Liver (tissue), 9 donors: ENCODE data around the gene EARS2. TPM values are rescaled to one million over a fixed set of nuclear protein-coding genes. Genes with fewer than 3 reads are reported as not detected.

Experiments used
- DNase-seq: peaks from one replicate; pipeline ENCODE4 v3.0.0-alpha.2; 2017; ENCODE audit warnings: low spot score
- H3K27ac ChIP-seq, 2 donors: one replicate each; pipeline ENCODE4 v1.7.0; 2013; ENCODE audit warnings: inconsistent platforms in 2 of 2, low read length in 2 of 2, control low read depth in 1 of 2, low read depth in 1 of 2, mild to moderate bottlenecking in 1 of 2
- H3K27me3 ChIP-seq, 4 donors: one replicate each; pipeline versions ENCODE4 v1.6.1 to v1.7.0; 2013; ENCODE audit warnings: low read length in 3 of 4, inconsistent platforms in 1 of 4, mild to moderate bottlenecking in 1 of 4, moderate library complexity in 1 of 4; ENCODE audit not compliant: control insufficient read depth in 4 of 4, insufficient read depth in 4 of 4
- H3K36me3 ChIP-seq, 4 donors: one replicate each; pipeline versions ENCODE4 v1.6.1 to v1.7.0; 2013; ENCODE audit warnings: low read length in 3 of 4, mild to moderate bottlenecking in 3 of 4, low read depth in 1 of 4, moderate library complexity in 1 of 4; ENCODE audit not compliant: control insufficient read depth in 4 of 4, insufficient read depth in 3 of 4
- H3K4me1 ChIP-seq, 4 donors: one replicate each; pipeline versions ENCODE4 v1.6.1 to v1.7.0; 2013; ENCODE audit warnings: low read length in 3 of 4, mild to moderate bottlenecking in 3 of 4, moderate library complexity in 1 of 4; ENCODE audit not compliant: control insufficient read depth in 4 of 4, insufficient read depth in 4 of 4
- H3K4me3 ChIP-seq, 3 donors: one replicate each; pipeline versions ENCODE4 v1.6.1 to v1.7.0; 2013; ENCODE audit warnings: low read length in 3 of 3, control low read depth in 1 of 3, low read depth in 1 of 3, mild to moderate bottlenecking in 1 of 3
- H3K9ac ChIP-seq, 2 donors: one replicate each; pipeline ENCODE4 v1.7.0; 2013; ENCODE audit warnings: low read length in 2 of 2, mild to moderate bottlenecking in 2 of 2, moderate library complexity in 2 of 2, control low read depth in 1 of 2, low read depth in 1 of 2
- H3K9me3 ChIP-seq, 4 donors: one replicate each; pipeline versions ENCODE4 v1.6.1 to v1.7.0; 2013; ENCODE audit warnings: low read length in 3 of 4; ENCODE audit not compliant: control insufficient read depth in 4 of 4
- ATF3 ChIP-seq: IDR thresholded peaks from 2 replicates; pipeline ENCODE4 v1.6.1; 2016; ENCODE audit warnings: antibody characterized with exemption
- CTCF ChIP-seq: fragments of 150-350 bp; IDR thresholded peaks from 2 replicates; pipeline ENCODE4 v1.5.1; 2017; ENCODE audit warnings: improper control_type of control experiment, low read depth, low read length; ENCODE audit not compliant: missing input control
- EGR1 ChIP-seq, 2 donors: IDR thresholded peaks; 2 replicates each; pipeline ENCODE4 v1.6.1; 2016 to 2018; ENCODE audit warnings: antibody characterized with exemption in 2 of 2, low read depth in 2 of 2
- FOXA1 ChIP-seq: IDR thresholded peaks from 2 replicates; pipeline ENCODE4 v1.6.1; 2016; ENCODE audit warnings: antibody characterized with exemption
- GABPA ChIP-seq, 2 donors: IDR thresholded peaks in 1 of 2; conservative IDR thresholded peaks in 1 of 2; 2 replicates each; pipeline ENCODE4 v1.6.1; 2016; ENCODE audit warnings: antibody characterized with exemption in 2 of 2, mild to moderate bottlenecking in 1 of 2, moderate library complexity in 1 of 2
- HNF4A ChIP-seq, 2 donors: conservative IDR thresholded peaks; 2 replicates each; pipeline ENCODE4 v1.6.1; 2016; ENCODE audit warnings: antibody characterized with exemption in 2 of 2, mild to moderate bottlenecking in 2 of 2
- HNF4G ChIP-seq: IDR thresholded peaks from 2 replicates; pipeline ENCODE4 v1.6.1; 2016; ENCODE audit warnings: antibody characterized with exemption
- JUND ChIP-seq, 2 donors: IDR thresholded peaks; 2 replicates each; pipeline ENCODE4 v1.6.1; 2016; ENCODE audit warnings: antibody characterized with exemption in 2 of 2
- MAX ChIP-seq: IDR thresholded peaks from 2 replicates; pipeline ENCODE4 v1.6.1; 2016; ENCODE audit warnings: antibody characterized with exemption
- NR2F2 ChIP-seq: IDR thresholded peaks from 2 replicates; pipeline ENCODE4 v1.6.1; 2016; ENCODE audit warnings: antibody characterized with exemption
- RAD21 ChIP-seq, 2 donors: IDR thresholded peaks; 2 replicates each; pipeline ENCODE4 v1.6.1; 2016; ENCODE audit warnings: antibody characterized with exemption in 2 of 2, mild to moderate bottlenecking in 2 of 2
- REST ChIP-seq: IDR thresholded peaks from 2 replicates; pipeline ENCODE4 v1.6.1; 2016; ENCODE audit warnings: antibody characterized with exemption, mild to moderate bottlenecking
- RXRA ChIP-seq, 2 donors: IDR thresholded peaks; 2 replicates each; pipeline ENCODE4 v1.6.1; 2017 to 2018; ENCODE audit warnings: antibody characterized with exemption in 2 of 2, mild to moderate bottlenecking in 1 of 2
- SP1 ChIP-seq: IDR thresholded peaks from 2 replicates; pipeline ENCODE4 v1.6.1; 2018; ENCODE audit warnings: antibody characterized with exemption, mild to moderate bottlenecking
- TAF1 ChIP-seq: conservative IDR thresholded peaks from 2 replicates; pipeline ENCODE4 v1.6.1; 2016; ENCODE audit warnings: antibody characterized with exemption, mild to moderate bottlenecking
- YY1 ChIP-seq: IDR thresholded peaks from 2 replicates; pipeline ENCODE4 v1.6.1; 2016; ENCODE audit warnings: antibody characterized with exemption, mild to moderate bottlenecking
- ZBTB33 ChIP-seq: IDR thresholded peaks from 2 replicates; pipeline ENCODE4 v1.6.1; 2016; ENCODE audit warnings: antibody characterized with exemption
- WGBS: extraction: QIAGEN DNeasy Blood & Tissue Kit; methylation state at CpG from one replicate; pipeline ENCODE4 v1.1.7; 2013; 5-methylcytosine and 5-hydroxymethylcytosine counted together
- polyA plus RNA-seq, 2 donors: library from polyadenylated mRNA; stranded (reverse) in 1 of 2; unstranded in 1 of 2; fragments of 200-250 nt in 1 of 2; fragments of >200 nt in 1 of 2; fragmentation: Nextera tagmentation in 1 of 2; extraction: Ambion mirVana in 1 of 2; gene quantifications; one replicate each; pipeline versions ENCODE4 v1.2.1 to v1.2.3, GENCODE V29; 2013 to 2015
- total RNA-seq, 2 donors: library from RNA; depleted of rRNA; stranded (reverse); fragments of >200 nt; gene quantifications; one replicate each; pipeline ENCODE4 v1.2.3, GENCODE V29; 2014
- donor health status: healthy.
- donor health status: healthy.
- donor health status: healthy.
- donor health status: healthy.
- donor health status: healthy.

EARS2 gene
- total and polyA plus RNA-seq, 4 donors = 11.6 to 31.0 (median 19.6) TPM

- Histone ChIP-seq H3K9me3 (no peaks in the 10 kb centered on the region), H3K4me1 (no peaks in the 10 kb centered on the region), H3K36me3 (peaks cover 9 to 55% (median 40%) of the 10 kb centered on the region in 4 donors), H3K27ac (no peak overlapping the region), H3K27me3 (no peaks in the 10 kb centered on the region), H3K9ac (no peak overlapping the region), H3K4me3 (no peak overlapping the region)
- TF ChIP-seq YY1 = no peak
- no peak for TF ChIP-seq HNF4A (conservative IDR thresholded peaks at IDR 0.05)
- no peak for TF ChIP-seq FOXA1
- no peak for TF ChIP-seq HNF4G
- no peak for TF ChIP-seq RAD21 (IDR thresholded peaks at IDR 0.05)
- TF ChIP-seq RXRA (IDR thresholded peaks at IDR 0.05) = no peak
- TF ChIP-seq ATF3 = no peak
- TF ChIP-seq NR2F2 = no peak
- no peak for TF ChIP-seq ZBTB33
- no peak for TF ChIP-seq SP1
- no peak for TF ChIP-seq GABPA (IDR thresholded peaks at IDR 0.05 in 1 of 2, conservative IDR thresholded peaks at IDR 0.05 in 1 of 2)
- TF ChIP-seq MAX = no peak
- TF ChIP-seq EGR1 (IDR thresholded peaks at IDR 0.05; ENCODE audit: low read depth in 2 of 2) = no peak
- TF ChIP-seq JUND (IDR thresholded peaks at IDR 0.05) = no peak
- no peak for TF ChIP-seq CTCF
- no peak for TF ChIP-seq TAF1
- no peak for DNase-seq
- WGBS = 95% methylated on average over 3 of the region's 3 CpGs
Measured at GRCh38 chr16:23524886-23525285, 32.3 kb downstream of the EARS2 start.

- WGBS = 92% methylated on average over 7 of the region's 7 CpGs
- no peak for TF ChIP-seq GABPA (IDR thresholded peaks at IDR 0.05 in 1 of 2, conservative IDR thresholded peaks at IDR 0.05 in 1 of 2)
- no peak for TF ChIP-seq NR2F2
- no peak for TF ChIP-seq FOXA1
- no peak for TF ChIP-seq ZBTB33
- TF ChIP-seq EGR1 (IDR thresholded peaks at IDR 0.05; ENCODE audit: low read depth in 2 of 2) = no peak
- no peak for TF ChIP-seq JUND (IDR thresholded peaks at IDR 0.05)
- no peak for TF ChIP-seq REST
- no peak for TF ChIP-seq ATF3
- TF ChIP-seq HNF4A (conservative IDR thresholded peaks at IDR 0.05) = no peak
- TF ChIP-seq HNF4G = no peak
- no peak for TF ChIP-seq CTCF
- no peak for TF ChIP-seq YY1
- TF ChIP-seq SP1 = no peak
- TF ChIP-seq TAF1 = no peak
- TF ChIP-seq MAX = no peak
- Histone ChIP-seq H3K4me3 (no peak overlapping the region), H3K9me3 (no peaks in the 10 kb centered on the region), H3K4me1 (no peaks in the 10 kb centered on the region), H3K27ac (no peak overlapping the region), H3K27me3 (no peaks in the 10 kb centered on the region), H3K9ac (no peak overlapping the region), H3K36me3 (peaks cover 3 to 46% (median 33%) of the 10 kb centered on the region in 4 donors)
- DNase-seq = no peak
Measured at GRCh38 chr16:23523876-23524385, 33.2 kb downstream of the EARS2 start.
